OCI-LY7 (cell line): ENCODE data around the gene RAPGEF4.

ENCODE experiments used
- EZH2phosphoT487 ChIP-seq: fragments of 200-600 bp; sonication (generic); IDR thresholded peaks from 2 replicates; pipeline ENCODE4 v1.6.1; 2018; ENCODE audit warnings: low read depth, borderline replicate concordance, mild to moderate bottlenecking, mixed run types, antibody characterized with exemption, low read length, moderate library complexity, mixed read lengths
- TF ChIP-seq, protein P1 (sequence below): fragments of 200-600 bp; sonication (generic); conservative IDR thresholded peaks from 2 replicates; pipeline ENCODE4 v1.5.1; 2014; ENCODE audit warnings: mild to moderate bottlenecking, antibody characterized with exemption, low read length, moderate library complexity, mixed read lengths

DNA sequence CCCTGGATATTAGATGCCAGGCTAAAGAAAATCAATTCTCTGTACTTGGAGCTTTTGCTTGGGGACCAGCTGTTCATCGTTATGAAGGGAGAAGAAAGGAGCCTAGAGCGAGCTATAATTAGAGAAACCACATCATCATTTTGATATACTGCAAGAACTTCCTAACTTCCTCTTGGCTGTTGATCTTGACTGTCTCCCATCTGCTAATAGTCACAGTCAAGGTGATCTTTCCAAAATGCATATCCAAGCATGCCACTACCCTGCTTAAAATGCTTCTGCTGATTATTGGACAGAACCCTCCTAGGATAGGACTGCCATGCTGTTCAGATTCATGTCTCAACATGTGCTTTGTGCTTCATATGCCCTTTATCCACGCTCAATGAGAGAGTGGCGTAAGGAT, 54.8 kb downstream of the RAPGEF4 start:
- TF ChIP-seq, protein P1, sequence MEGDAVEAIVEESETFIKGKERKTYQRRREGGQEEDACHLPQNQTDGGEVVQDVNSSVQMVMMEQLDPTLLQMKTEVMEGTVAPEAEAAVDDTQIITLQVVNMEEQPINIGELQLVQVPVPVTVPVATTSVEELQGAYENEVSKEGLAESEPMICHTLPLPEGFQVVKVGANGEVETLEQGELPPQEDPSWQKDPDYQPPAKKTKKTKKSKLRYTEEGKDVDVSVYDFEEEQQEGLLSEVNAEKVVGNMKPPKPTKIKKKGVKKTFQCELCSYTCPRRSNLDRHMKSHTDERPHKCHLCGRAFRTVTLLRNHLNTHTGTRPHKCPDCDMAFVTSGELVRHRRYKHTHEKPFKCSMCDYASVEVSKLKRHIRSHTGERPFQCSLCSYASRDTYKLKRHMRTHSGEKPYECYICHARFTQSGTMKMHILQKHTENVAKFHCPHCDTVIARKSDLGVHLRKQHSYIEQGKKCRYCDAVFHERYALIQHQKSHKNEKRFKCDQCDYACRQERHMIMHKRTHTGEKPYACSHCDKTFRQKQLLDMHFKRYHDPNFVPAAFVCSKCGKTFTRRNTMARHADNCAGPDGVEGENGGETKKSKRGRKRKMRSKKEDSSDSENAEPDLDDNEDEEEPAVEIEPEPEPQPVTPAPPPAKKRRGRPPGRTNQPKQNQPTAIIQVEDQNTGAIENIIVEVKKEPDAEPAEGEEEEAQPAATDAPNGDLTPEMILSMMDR = no peak
- no peak for TF ChIP-seq EZH2phosphoT487
